Iris pigment epithelial cell (primary cell): Measurements from ENCODE around the gene RBFOX2.

Experiments used
- DNase-seq: peaks from one replicate; pipeline ENCODE4 v3.0.0-alpha.2; 2011; ENCODE audit warnings: low read depth

Gene RBFOX2

GRCh38 chr22:35973388-35973787 is 55.2 kb downstream of the RBFOX2 start:
- no peak for DNase-seq

DNA sequence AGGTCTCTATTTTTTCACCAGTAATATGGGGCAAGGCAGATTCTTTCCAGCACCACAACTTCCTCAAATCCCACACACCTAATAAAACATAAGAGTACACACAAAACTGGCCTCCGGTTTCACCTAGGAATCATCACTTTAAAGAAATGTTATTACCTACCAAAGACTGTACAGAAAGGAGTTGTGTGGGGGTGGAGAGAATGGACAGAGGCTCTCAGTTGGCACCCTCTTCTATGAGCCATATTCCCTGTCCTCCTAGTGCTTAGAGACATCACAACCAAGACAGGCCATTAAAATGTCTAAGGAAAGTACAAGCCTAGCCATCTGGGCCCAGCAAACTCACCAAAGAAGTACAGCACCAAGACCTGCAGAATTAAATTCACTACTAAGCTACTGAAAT is 56.1 kb downstream of the RBFOX2 start:
- DNase-seq = no peak

GRCh38 chr22:35971456-35972119 is 57.0 kb downstream of the RBFOX2 start:
- DNase-seq = peak; percentile 66

GRCh38 chr22:35970616-35971455 is 57.8 kb downstream of the RBFOX2 start:
- no peak for DNase-seq

- DNase-seq = no peak
Observed at GRCh38 chr22:35967046-35967397, 61.6 kb downstream of the RBFOX2 start.

DNA sequence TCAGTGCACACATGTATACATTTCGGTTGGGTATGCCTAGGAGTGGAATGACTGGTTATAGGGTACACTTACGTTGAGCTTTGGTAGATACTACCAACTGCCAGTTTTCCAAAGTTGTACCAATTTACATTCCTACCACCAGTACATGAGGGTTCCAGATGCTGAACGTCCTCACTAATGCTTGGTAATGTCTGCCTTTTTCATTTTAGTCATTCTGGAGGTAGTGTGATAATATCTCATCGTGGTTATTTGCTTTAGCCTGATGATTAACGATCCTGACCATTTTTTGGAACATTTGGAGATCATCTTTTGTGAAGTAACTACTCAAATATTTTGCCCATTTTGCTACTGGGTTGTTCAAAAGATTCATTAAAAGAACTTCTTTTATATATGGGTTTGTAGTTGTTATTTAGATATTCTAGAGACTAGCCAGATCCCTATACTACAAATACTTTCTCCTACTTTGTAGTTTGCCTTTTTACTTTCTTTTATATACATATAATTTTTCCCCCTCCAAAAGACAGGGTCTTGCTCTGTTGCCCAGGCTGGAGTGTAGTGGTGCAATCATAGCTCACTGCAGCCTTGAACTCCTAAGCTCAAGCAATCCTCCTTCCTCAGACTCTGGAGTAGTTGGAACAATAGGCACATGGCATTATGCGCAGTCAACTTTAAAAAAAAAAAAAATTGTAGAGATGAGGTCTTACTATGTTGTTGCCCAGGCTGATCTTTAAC is 62.1 kb downstream of the RBFOX2 start:
- no peak for DNase-seq

DNA sequence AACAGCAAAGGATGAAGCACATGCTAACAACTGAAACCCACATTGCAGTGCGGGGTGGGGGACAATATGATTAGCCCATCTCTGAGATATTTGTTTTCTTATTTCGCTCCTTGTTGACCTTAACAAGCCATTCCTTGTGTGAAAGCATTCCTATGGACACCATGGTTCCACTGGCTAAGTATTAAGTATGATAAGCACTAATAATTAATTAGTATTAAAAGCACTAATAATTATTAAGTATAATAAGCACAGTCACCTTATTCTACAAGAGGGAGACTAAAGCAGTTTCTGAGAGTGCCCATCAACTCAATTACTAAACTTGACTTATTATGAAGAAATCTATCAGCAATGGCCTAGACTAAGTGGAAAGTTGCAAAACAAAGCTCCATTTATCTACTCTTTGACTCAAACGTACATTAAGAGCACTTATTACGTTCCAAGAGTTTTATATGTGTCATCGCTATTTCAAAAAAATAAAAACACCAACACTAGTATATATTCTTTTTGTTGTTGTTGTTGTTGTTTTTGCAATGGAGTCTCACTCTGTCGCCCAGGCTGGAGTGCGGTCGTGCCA is 65.3 kb downstream of the RBFOX2 start:
- no peak for DNase-seq

DNA sequence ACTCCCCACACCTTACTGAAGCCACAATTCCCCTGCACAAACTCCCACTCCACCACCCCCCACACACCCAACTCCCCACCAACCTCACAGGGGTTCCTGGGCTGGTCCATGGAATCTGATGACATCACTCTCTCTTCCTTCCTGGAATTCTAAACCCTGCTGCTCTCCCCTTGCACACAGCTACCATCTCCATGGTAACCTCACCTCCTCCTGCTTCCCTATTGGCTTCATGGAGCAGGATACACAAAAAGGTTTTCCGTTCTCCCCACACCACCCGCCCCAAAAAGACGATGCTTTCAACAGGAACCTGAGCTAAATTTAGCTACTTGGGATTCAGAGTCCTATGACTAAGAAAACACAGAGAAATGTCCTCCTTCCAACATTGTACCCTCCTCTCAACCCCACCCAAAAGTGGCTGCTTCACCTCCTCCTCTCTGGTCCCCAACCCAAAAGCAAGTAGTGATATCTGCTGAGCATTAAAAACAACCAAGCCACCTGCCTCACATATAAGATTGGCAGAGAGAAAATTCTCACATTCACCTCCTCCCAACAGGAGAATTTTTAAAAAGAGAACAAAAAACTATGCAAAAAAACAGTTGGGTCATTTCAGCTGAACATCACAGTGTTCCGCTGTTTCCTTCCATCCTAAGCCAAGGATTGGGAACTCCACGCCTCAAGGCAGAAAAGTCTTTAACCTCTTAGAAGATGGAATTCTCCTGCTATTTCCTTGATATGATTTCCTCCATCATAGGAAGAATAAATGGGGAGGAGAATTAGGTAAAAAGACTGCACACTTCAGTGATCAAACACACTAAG is 66.9 kb downstream of the RBFOX2 start:
- DNase-seq = peak; percentile 51

DNA sequence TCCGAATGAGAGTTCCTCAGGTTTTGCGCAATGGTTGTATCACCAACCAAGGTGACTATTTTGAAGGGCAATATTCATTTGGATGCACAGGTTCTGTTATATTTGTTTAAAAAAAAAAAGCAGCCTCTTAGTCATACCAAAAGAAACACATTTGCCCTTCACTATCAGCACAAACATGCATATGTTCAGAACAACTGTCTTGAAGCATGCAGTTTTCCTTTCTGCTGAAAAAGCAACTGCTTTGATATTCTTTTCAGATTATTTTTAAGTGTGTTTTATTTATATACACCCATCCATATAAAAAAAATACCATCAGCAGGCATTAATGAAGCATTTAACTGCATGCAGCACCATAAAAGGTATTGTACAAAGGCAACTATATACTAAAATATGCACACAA is 67.8 kb downstream of the RBFOX2 start:
- no peak for DNase-seq

GRCh38 chr22:35959121-35959800 is 69.4 kb downstream of the RBFOX2 start:
- no peak for DNase-seq

DNA sequence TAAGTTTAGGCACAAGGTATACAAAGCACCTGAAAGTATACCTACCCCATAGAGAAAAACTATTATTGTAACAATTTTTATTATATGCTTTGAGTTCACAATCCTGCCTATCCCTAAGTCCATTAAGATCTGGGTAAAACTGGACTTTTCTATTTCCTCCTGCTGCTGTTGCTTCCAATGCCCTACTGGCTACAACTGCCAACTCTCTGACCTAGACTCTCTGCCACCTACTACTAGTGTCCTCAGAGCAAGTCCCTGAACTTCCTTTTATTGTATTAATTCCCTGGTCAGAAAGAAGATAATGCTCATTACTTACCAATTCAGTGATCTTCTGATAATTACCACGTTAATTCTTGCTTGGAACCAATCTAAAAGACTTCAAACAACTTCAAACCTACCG is 70.3 kb downstream of the RBFOX2 start:
- DNase-seq = no peak

DNA sequence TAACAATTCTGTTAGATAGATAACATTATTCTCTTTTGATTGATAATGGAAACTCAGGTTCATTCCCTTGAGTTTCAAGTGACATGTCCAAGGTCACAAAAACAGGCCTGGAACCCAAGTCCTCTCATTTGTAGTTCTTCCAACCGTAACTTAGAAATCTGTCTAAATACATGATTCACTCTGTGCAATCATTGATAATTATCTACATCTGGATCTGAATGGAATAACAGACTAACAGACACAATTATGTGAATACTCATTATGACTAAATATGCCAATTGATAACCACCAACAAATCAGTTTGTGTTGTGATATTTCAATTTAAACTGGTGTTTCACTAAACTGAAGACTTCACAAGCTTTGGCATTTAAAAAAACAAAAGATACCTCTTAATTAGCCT is 71.0 kb downstream of the RBFOX2 start:
- DNase-seq = no peak

- DNase-seq = no peak
Observed at GRCh38 chr22:35956850-35957249, 71.8 kb downstream of the RBFOX2 start.

DNA sequence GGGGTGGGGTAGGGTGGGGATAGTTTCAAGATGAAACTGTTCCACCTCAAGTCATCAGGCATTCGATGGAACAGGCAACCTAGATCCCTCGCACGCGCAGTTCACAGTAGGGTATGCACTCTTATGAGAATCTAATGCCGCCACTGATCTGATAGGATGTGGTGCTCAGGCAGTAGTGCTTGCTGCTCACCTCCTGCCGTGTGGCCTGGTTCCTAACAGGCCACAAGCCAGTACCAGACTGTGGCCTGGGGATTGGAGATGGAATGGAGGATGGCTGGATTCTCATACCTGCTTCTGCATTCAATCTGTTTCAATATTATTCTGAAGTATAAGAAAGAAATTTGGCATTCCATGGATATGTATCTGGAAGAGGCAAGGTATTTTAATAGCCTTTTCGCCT is 73.1 kb downstream of the RBFOX2 start:
- no peak for DNase-seq

- no peak for DNase-seq
Observed at GRCh38 chr22:35952576-35952975, 76.0 kb downstream of the RBFOX2 start.

DNA sequence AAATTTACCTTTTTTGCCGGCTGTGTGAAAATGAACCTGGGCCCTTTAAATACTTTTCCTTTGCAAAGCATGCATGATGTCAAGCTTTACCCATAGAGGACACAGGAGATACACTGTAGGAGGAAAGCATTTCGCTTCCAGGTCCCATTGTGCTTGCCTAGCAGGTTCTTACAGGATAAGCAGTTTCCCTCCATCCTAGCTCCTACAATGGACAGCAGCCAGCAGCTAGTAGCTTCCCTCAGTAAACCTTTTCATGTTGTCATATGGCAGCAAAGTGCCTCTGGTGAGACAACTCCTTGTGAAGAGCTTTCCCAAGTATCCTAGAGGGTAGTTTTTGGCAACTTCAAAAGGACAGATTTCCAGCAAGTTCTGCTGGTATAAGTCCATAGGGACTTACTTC is 78.4 kb downstream of the RBFOX2 start:
- no peak for DNase-seq

- no peak for DNase-seq
Observed at GRCh38 chr22:35949243-35949642, 79.4 kb downstream of the RBFOX2 start.

GRCh38 chr22:35947794-35948425 is 80.7 kb downstream of the RBFOX2 start:
- DNase-seq = peak; percentile 54

- DNase-seq = no peak
Observed at GRCh38 chr22:35944458-35944857, 84.2 kb downstream of the RBFOX2 start.

- no peak for DNase-seq
Observed at GRCh38 chr22:35940166-35940565, 88.5 kb downstream of the RBFOX2 start.

DNA sequence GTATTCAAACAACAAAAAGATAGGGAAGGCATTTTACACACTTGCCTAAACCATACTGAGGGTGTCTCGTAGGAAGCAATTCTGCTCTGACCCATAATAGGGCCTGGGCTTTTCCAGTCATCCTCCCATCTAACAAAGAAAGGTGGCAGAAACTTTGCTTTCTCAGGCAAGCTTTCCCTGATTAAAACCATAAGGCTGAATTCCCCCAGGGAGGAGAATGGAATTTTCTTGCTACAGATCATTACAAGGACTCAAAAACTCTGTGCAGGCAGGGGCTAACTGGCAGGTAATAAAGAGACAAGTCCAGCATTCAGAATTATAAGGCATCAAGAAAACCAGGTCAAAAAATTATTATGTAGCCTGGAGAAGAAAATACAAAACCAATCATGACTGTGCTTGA is 90.4 kb downstream of the RBFOX2 start:
- no peak for DNase-seq
